IPS-18a (cell line): Measurements from ENCODE around the gene ADCY1.

Source experiments
- H3K27ac ChIP-seq: one replicate; pipeline ENCODE4 v1.5.1; 2013; ENCODE audit warnings: low read length
- H3K27me3 ChIP-seq: one replicate; pipeline ENCODE4 v1.6.1; 2013; ENCODE audit warnings: mild to moderate bottlenecking, low read length; ENCODE audit not compliant: control insufficient read depth, insufficient read depth
- H3K36me3 ChIP-seq: one replicate; pipeline ENCODE4 v1.6.1; 2013; ENCODE audit warnings: low read depth, low read length; ENCODE audit not compliant: control insufficient read depth
- H3K4me1 ChIP-seq: one replicate; pipeline ENCODE4 v1.6.1; 2013; ENCODE audit warnings: low read depth, low read length; ENCODE audit not compliant: control insufficient read depth
- H3K4me3 ChIP-seq: one replicate; pipeline ENCODE4 v1.5.1; 2013; ENCODE audit warnings: low read length
- H3K9ac ChIP-seq: one replicate; pipeline ENCODE4 v1.6.1; 2013; ENCODE audit warnings: mild to moderate bottlenecking, low read length, moderate library complexity
- H3K9me3 ChIP-seq: one replicate; pipeline ENCODE4 v1.6.1; 2013; ENCODE audit warnings: low read depth, low read length; ENCODE audit not compliant: control insufficient read depth

Gene ADCY1

GRCh38 chr7:45596665-45597095 lies 22.5 kb downstream of the ADCY1 start:
- Histone ChIP-seq H3K27me3 (no peaks in the 10 kb centered on the region), H3K4me3 (no peak overlapping the region), H3K36me3 (no peaks in the 10 kb centered on the region), H3K9me3 (no peaks in the 10 kb centered on the region), H3K27ac (no peak overlapping the region), H3K9ac (no peak overlapping the region), H3K4me1 (peaks cover 5% of the 10 kb centered on the region)

GRCh38 chr7:45597286-45597984 lies 23.3 kb downstream of the ADCY1 start:
- no peak overlapping the region for H3K4me3 ChIP-seq
- H3K27me3 ChIP-seq: no peaks in the 10 kb centered on the region

GRCh38 chr7:45598886-45599520 lies 24.8 kb downstream of the ADCY1 start:
- H3K9me3 ChIP-seq: no peaks in the 10 kb centered on the region
- H3K4me3 ChIP-seq: no peak overlapping the region
- no peaks in the 10 kb centered on the region for H3K36me3 ChIP-seq
- peaks cover 5% of the 10 kb centered on the region for H3K4me1 ChIP-seq
- no peaks in the 10 kb centered on the region for H3K27me3 ChIP-seq
- no peak overlapping the region for H3K27ac ChIP-seq
- H3K9ac ChIP-seq: no peak overlapping the region

More at GRCh38 chr7:45597286-45597984, 23.3 kb downstream of the ADCY1 start:
- Histone ChIP-seq H3K9me3 (no peaks in the 10 kb centered on the region), H3K4me1 (peaks cover 5% of the 10 kb centered on the region), H3K36me3 (no peaks in the 10 kb centered on the region), H3K27ac (no peak overlapping the region), H3K9ac (no peak overlapping the region)

- Histone ChIP-seq H3K27ac (no peak overlapping the region), H3K27me3 (no peaks in the 10 kb centered on the region)
Observed at GRCh38 chr7:45599851-45600706, 25.9 kb downstream of the ADCY1 start.

GRCh38 chr7:45601094-45601493 lies 26.9 kb downstream of the ADCY1 start:
- H3K9me3 ChIP-seq: peaks cover 7% of the 10 kb centered on the region
- no peak overlapping the region for H3K4me3 ChIP-seq
- no peak overlapping the region for H3K9ac ChIP-seq
- peaks cover 5% of the 10 kb centered on the region for H3K4me1 ChIP-seq
- no peaks in the 10 kb centered on the region for H3K27me3 ChIP-seq
- no peaks in the 10 kb centered on the region for H3K36me3 ChIP-seq
- no peak overlapping the region for H3K27ac ChIP-seq

More at GRCh38 chr7:45599851-45600706, 25.9 kb downstream of the ADCY1 start:
- H3K36me3 ChIP-seq: no peaks in the 10 kb centered on the region
- no peak overlapping the region for H3K4me3 ChIP-seq
- no peak overlapping the region for H3K9ac ChIP-seq
- peaks cover 7% of the 10 kb centered on the region for H3K9me3 ChIP-seq
- H3K4me1 ChIP-seq: peaks cover 5% of the 10 kb centered on the region

GRCh38 chr7:45601816-45602540 lies 27.8 kb downstream of the ADCY1 start:
- no peak overlapping the region for H3K9ac ChIP-seq
- H3K4me3 ChIP-seq: no peak overlapping the region
- H3K4me1 ChIP-seq: peaks cover 2% of the 10 kb centered on the region
- peaks cover 7% of the 10 kb centered on the region for H3K9me3 ChIP-seq
- H3K27me3 ChIP-seq: no peaks in the 10 kb centered on the region
- H3K27ac ChIP-seq: no peak overlapping the region
- no peaks in the 10 kb centered on the region for H3K36me3 ChIP-seq

GRCh38 chr7:45606050-45606449 lies 31.9 kb downstream of the ADCY1 start:
- no peaks in the 10 kb centered on the region for H3K27me3 ChIP-seq
- no peak overlapping the region for H3K27ac ChIP-seq
- H3K36me3 ChIP-seq: no peaks in the 10 kb centered on the region
- H3K4me3 ChIP-seq: no peak overlapping the region
- H3K9me3 ChIP-seq: peaks cover 7% of the 10 kb centered on the region
- H3K9ac ChIP-seq: no peak overlapping the region
- H3K4me1 ChIP-seq: no peaks in the 10 kb centered on the region

- Histone ChIP-seq H3K9me3 (peaks cover 7% of the 10 kb centered on the region), H3K4me1 (no peaks in the 10 kb centered on the region), H3K4me3 (no peak overlapping the region), H3K27ac (no peak overlapping the region), H3K36me3 (no peaks in the 10 kb centered on the region), H3K27me3 (no peaks in the 10 kb centered on the region), H3K9ac (no peak overlapping the region)
Observed at GRCh38 chr7:45606931-45607330, 32.8 kb downstream of the ADCY1 start.

- Histone ChIP-seq H3K9me3 (peaks cover 7% of the 10 kb centered on the region), H3K4me3 (no peak overlapping the region), H3K36me3 (no peaks in the 10 kb centered on the region), H3K4me1 (no peaks in the 10 kb centered on the region), H3K9ac (no peak overlapping the region), H3K27ac (no peak overlapping the region), H3K27me3 (no peaks in the 10 kb centered on the region)
Observed at GRCh38 chr7:45609180-45609579, 35.0 kb downstream of the ADCY1 start.

GRCh38 chr7:45610019-45610418 lies 35.9 kb downstream of the ADCY1 start:
- Histone ChIP-seq H3K9ac (no peak overlapping the region), H3K4me1 (no peaks in the 10 kb centered on the region), H3K4me3 (no peak overlapping the region), H3K27ac (no peak overlapping the region), H3K9me3 (peaks cover under 1% of the 10 kb centered on the region), H3K36me3 (no peaks in the 10 kb centered on the region), H3K27me3 (no peaks in the 10 kb centered on the region)
